IMR-90 (cell line): ENCODE results near the gene BPNT1. TPM values are rescaled to one million over a fixed set of nuclear protein-coding genes. Genes with fewer than 3 reads are reported as not detected.

Experiments used
- ATAC-seq: fragments of 200-7000 bp; cut with Tn5 transposase; 2 replicates; pipeline ENCODE4 v1.9.1; 2020; ENCODE audit warnings: low read depth, mild to moderate bottlenecking, moderate library complexity
- BruUV-seq: library from RNA; stranded (reverse); fragments of 400-500 nt; replicated peaks from 2 replicates; lab custom pipeline; 2021; lab: Mats Ljungman, UMichigan
- CTCF ChIA-PET: fragments of 300-600 bp; formaldehyde crosslinking; extraction: SDS; loops from one replicate; lab custom pipeline; 2021; ENCODE audit warnings: antibody characterized with exemption; lab: Yijun Ruan, JAX
- POLR2A ChIA-PET: fragments of 300-600 bp; sonication (Branson Sonifier 250); formaldehyde crosslinking; loops from one replicate; lab custom pipeline; 2022; ENCODE audit warnings: antibody characterized with exemption; ENCODE audit not compliant: unreplicated experiment; lab: Charles Lee
- DNase-seq: peaks from one replicate; pipeline ENCODE4 v3.0.0; 2013
- H2AFZ ChIP-seq: replicated peaks from 2 replicates; pipeline ENCODE3; 2013; ENCODE audit warnings: low read length, mild to moderate bottlenecking; ENCODE audit not compliant: poor library complexity
- H2AK5ac ChIP-seq: 2 replicates; pipeline ENCODE4 v1.6.1; 2013; ENCODE audit warnings: low read depth, low read length, inconsistent platforms
- H2AK9ac ChIP-seq: replicated peaks from 2 replicates; pipeline ENCODE3; 2013; ENCODE audit warnings: mild to moderate bottlenecking, low read depth, low read length, moderate library complexity; ENCODE audit not compliant: poor library complexity
- H2BK120ac ChIP-seq: 2 replicates; pipeline ENCODE4 v1.6.1; 2013; ENCODE audit warnings: low read depth, low read length, inconsistent platforms
- H2BK15ac ChIP-seq: 3 replicates; pipeline ENCODE4 v1.6.1; 2013; ENCODE audit warnings: low read depth, low read length, inconsistent platforms
- H2BK20ac ChIP-seq: 2 replicates; pipeline ENCODE4 v1.6.1; 2013; ENCODE audit warnings: low read depth, mild to moderate bottlenecking, inconsistent platforms, low read length, moderate library complexity
- H2BK5ac ChIP-seq: 2 replicates; pipeline ENCODE4 v1.6.1; 2013; ENCODE audit warnings: mild to moderate bottlenecking, low read depth, low read length, inconsistent platforms; ENCODE audit not compliant: poor library complexity, severe bottlenecking
- H3K14ac ChIP-seq: replicated peaks from 2 replicates; pipeline ENCODE4 v1.6.1; 2013; ENCODE audit warnings: low read depth, low read length, inconsistent platforms
- H3K18ac ChIP-seq: 2 replicates; pipeline ENCODE4 v1.6.1; 2013; ENCODE audit warnings: low read depth, low read length, control low read depth
- H3K23ac ChIP-seq: 2 replicates; pipeline ENCODE4 v1.6.1; 2013; ENCODE audit warnings: low read depth, low read length, inconsistent platforms
- H3K27ac ChIP-seq: 2 replicates; pipeline ENCODE4 v1.5.1; 2013; ENCODE audit warnings: mild to moderate bottlenecking, control low read depth, low read length; ENCODE audit not compliant: insufficient read depth
- H3K27me3 ChIP-seq: 2 replicates; pipeline ENCODE4 v1.6.1; 2013; ENCODE audit warnings: low read length; ENCODE audit not compliant: control insufficient read depth, insufficient read depth
- H3K36me3 ChIP-seq: 2 replicates; pipeline ENCODE4 v1.6.1; 2013; ENCODE audit warnings: low read length, mixed read lengths; ENCODE audit not compliant: control insufficient read depth, insufficient read depth
- H3K4ac ChIP-seq: 2 replicates; pipeline ENCODE4 v1.6.1; 2013; ENCODE audit warnings: low read depth, low read length, inconsistent platforms
- H3K4me1 ChIP-seq: 2 replicates; pipeline ENCODE4 v1.6.1; 2013; ENCODE audit warnings: low read length, mixed read lengths; ENCODE audit not compliant: control insufficient read depth, insufficient read depth
- H3K4me2 ChIP-seq: 2 replicates; pipeline ENCODE4 v1.6.1; 2013; ENCODE audit warnings: low read depth, mild to moderate bottlenecking, control low read depth, low read length, moderate library complexity
- H3K4me3 ChIP-seq: 2 replicates; pipeline ENCODE4 v1.5.1; 2013; ENCODE audit warnings: low read depth, mild to moderate bottlenecking, control low read depth, low read length, moderate library complexity; ENCODE audit not compliant: insufficient read depth
- H3K56ac ChIP-seq: 2 replicates; pipeline ENCODE4 v1.6.1; 2013; ENCODE audit warnings: low read length, inconsistent platforms; ENCODE audit not compliant: insufficient read depth; ENCODE audit errors: extremely low read depth
- H3K79me1 ChIP-seq, 2 experiments: 2 replicates each; pipeline ENCODE4 v1.6.1; 2013; ENCODE audit warnings: low read length in 2 of 2, inconsistent platforms in 1 of 2, low read depth in 1 of 2
- H3K9ac ChIP-seq: 2 replicates; pipeline ENCODE4 v1.6.1; 2013; ENCODE audit warnings: low read depth, low read length, control low read depth
- H3K9me1 ChIP-seq: 2 replicates; pipeline ENCODE4 v1.6.1; 2013; ENCODE audit warnings: low read length, inconsistent platforms; ENCODE audit not compliant: insufficient read depth
- H3K9me3 ChIP-seq: 2 replicates; pipeline ENCODE4 v1.6.1; 2013; ENCODE audit warnings: low read length; ENCODE audit not compliant: control insufficient read depth, insufficient read depth
- H4K20me1 ChIP-seq: 2 replicates; pipeline ENCODE4 v1.6.1; 2013; ENCODE audit warnings: low read length, inconsistent platforms; ENCODE audit not compliant: insufficient read depth
- H4K5ac ChIP-seq: 2 replicates; pipeline ENCODE4 v1.6.1; 2013; ENCODE audit warnings: mild to moderate bottlenecking, low read depth, low read length, control low read depth
- H4K8ac ChIP-seq, 2 experiments: 2 replicates each; pipeline ENCODE4 v1.6.1; 2013; ENCODE audit warnings: low read depth in 2 of 2, low read length in 2 of 2, control low read depth in 1 of 2, inconsistent platforms in 1 of 2
- H4K91ac ChIP-seq: 2 replicates; pipeline ENCODE4 v1.6.1; 2013; ENCODE audit warnings: low read depth, low read length, inconsistent platforms; ENCODE audit not compliant: insufficient read depth
- CEBPB ChIP-seq: IDR thresholded peaks from 2 replicates; pipeline ENCODE4 v1.6.1; 2012; ENCODE audit warnings: low read depth, low read length, improper control_type of control experiment
- CHD1 ChIP-seq: IDR thresholded peaks from 2 replicates; pipeline ENCODE4 v1.6.1; 2012; ENCODE audit warnings: low read depth, low read length, improper control_type of control experiment
- ELK1 ChIP-seq: fragments of 150-350 bp; IDR thresholded peaks from 2 replicates; pipeline ENCODE4 v1.6.1; 2016; ENCODE audit warnings: low read depth, mild to moderate bottlenecking, low read length, moderate library complexity, borderline replicate concordance
- FOS ChIP-seq: fragments of 150-350 bp; IDR thresholded peaks from 2 replicates; pipeline ENCODE4 v1.6.1; 2016; ENCODE audit warnings: low read depth, low read length
- WGBS, 2 experiments: methylation state at CpG; one replicate each; pipeline versions ENCODE4 v1.1.5 to v1.1.7; 2013; ENCODE audit warnings: missing lambda C conversion rate in 2 of 2; ENCODE audit not compliant: insufficient read length in 1 of 2; ENCODE audit errors: extremely low coverage in 2 of 2; 5-methylcytosine and 5-hydroxymethylcytosine counted together
- dilution Hi-C: fragments of 300-500 bp; cut with HindIII; formaldehyde crosslinking; loops from one replicate; pipeline ENCODE4 v1.14.3; 2018; ENCODE audit warnings: low sequenced_read_pairs; ENCODE audit not compliant: unreplicated experiment
- in situ Hi-C: fragments of 300-500 bp; cut with MboI; formaldehyde crosslinking; loops from 3 replicates; pipeline ENCODE4 v1.14.3; 2019; ENCODE audit warnings: low sequenced_read_pairs, inconsistent platforms, mixed read lengths
- intact Hi-C: fragments of 100-400 bp; cut with micrococcal nuclease; formaldehyde crosslinking; loops from 2 replicates; pipeline ENCODE4 v1.10.0; 2022
- polyA plus RNA-seq, 3 experiments: library from polyadenylated mRNA; depleted of rRNA; stranded (reverse); fragments of >200 nt; gene quantifications; 2 replicates each; pipeline ENCODE4 v1.2.3, GENCODE V29; 2012; ENCODE audit warnings: low replicate concordance in 1 of 3
- total RNA-seq: library from RNA; depleted of rRNA; stranded (reverse); fragments of >200 nt; gene quantifications from 2 replicates; pipeline ENCODE4 v1.2.3, GENCODE V29; 2012

The BPNT1 gene
- total and polyA plus RNA-seq, 2 of the 4 experiments (the other 2 are of a cell fraction), result 31.7 to 38.2 TPM

GRCh38 chr1:220076861-220077762, 12.5 kb downstream of the BPNT1 start (continued):
- no peak for TF ChIP-seq CHD1

- intact Hi-C loops (loop anchor here (2.0 kb wide), 1 partner anchor 21 kb away; the partner anchor contains the start of gene EPRS1), in situ Hi-C loops (no loop called here), dilution Hi-C loops (no loop called here)
- H4K91ac ChIP-seq, result no peak overlapping the region
- peaks cover 12% of the 10 kb centered on the region for H3K36me3 ChIP-seq
- H3K27me3 ChIP-seq, result no peaks in the 10 kb centered on the region
- no peak overlapping the region for H2BK20ac ChIP-seq
- no peak overlapping the region for H4K8ac ChIP-seq
- H2BK120ac ChIP-seq, result no peak overlapping the region
- H2BK5ac ChIP-seq, result no peak overlapping the region
- H3K4me2 ChIP-seq, result no peak overlapping the region
- H3K14ac ChIP-seq, result no peak overlapping the region
- no peak overlapping the region for H2AK9ac ChIP-seq
- H3K23ac ChIP-seq, result no peak overlapping the region
- no CpG with 5 or more reads among the region's 3 CpGs for WGBS, 2 experiments
- TF ChIP-seq ELK1 (no peak), FOS (peak; percentile 86), CEBPB (peak; percentile 70; the same call in 1 of the 2 replicates)
- H3K4ac ChIP-seq, result no peak overlapping the region
- no peak for ATAC-seq
- H3K4me1 ChIP-seq, result peaks cover 3% of the 10 kb centered on the region; the same call in 1 of the 2 replicates
- H3K18ac ChIP-seq, result no peak overlapping the region
- no peaks in the 10 kb centered on the region for H4K20me1 ChIP-seq
- no peak overlapping the region for H2BK15ac ChIP-seq
- H3K4me3 ChIP-seq, result no peak overlapping the region
- H3K79me1 ChIP-seq, result no peaks in the 10 kb centered on the region
- H3K9me3 ChIP-seq, result no peaks in the 10 kb centered on the region
- DNase-seq, result peak; percentile 66
- no peak overlapping the region for H2AFZ ChIP-seq
- no peak overlapping the region for H2AK5ac ChIP-seq
- no peak overlapping the region for H3K56ac ChIP-seq
- no peak overlapping the region for H3K9ac ChIP-seq
- no peak overlapping the region for H4K5ac ChIP-seq
- POLR2A ChIA-PET, result no interaction called here
- no peak overlapping the region for H3K27ac ChIP-seq
- H3K9me1 ChIP-seq, result no peaks in the 10 kb centered on the region
- no TSS peak for BruUV-seq
- CTCF ChIA-PET, result no interaction called here
Observed at GRCh38 chr1:220067269-220068204, 22.1 kb downstream of the BPNT1 start.
